ENCODE results near the gene RBKS. TPM values are rescaled to one million over a fixed set of nuclear protein-coding genes. Genes with fewer than 3 reads are reported as not detected.
A peak's percentile ranks its signal among the peaks of the same experiment; 100 is the strongest.

The RBKS gene
- total and polyA plus RNA-seq, 2 of the 13 experiments (the other 11 are each of a cell fraction or from before 2014, with no cell fraction given), result 7.7 to 8.3 TPM

GRCh38 chr2:27754138-27754588 is 136.0 kb downstream of the RBKS start (continued):
- TF ChIP-seq, protein P1, sequence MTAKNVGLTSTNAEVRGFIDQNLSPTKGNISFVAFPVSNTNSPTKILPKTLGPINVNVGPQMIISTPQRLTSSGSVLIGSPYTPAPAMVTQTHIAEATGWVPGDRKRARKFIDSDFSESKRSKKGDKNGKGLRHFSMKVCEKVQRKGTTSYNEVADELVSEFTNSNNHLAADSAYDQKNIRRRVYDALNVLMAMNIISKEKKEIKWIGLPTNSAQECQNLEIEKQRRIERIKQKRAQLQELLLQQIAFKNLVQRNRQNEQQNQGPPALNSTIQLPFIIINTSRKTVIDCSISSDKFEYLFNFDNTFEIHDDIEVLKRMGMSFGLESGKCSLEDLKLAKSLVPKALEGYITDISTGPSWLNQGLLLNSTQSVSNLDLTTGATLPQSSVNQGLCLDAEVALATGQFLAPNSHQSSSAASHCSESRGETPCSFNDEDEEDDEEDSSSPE (CRISPR knock-in tag; IDR thresholded peaks at IDR 0.05), result peak; percentile 33; the same call in 1 of the 2 replicates
- TF ChIP-seq ZNF781 (CRISPR knock-in tag; IDR thresholded peaks at IDR 0.05; ENCODE audit: borderline replicate concordance, not compliant biosample characterization) (no peak), MEIS2 (CRISPR knock-in tag; IDR thresholded peaks at IDR 0.05) (peak; percentile 56; the same call in 1 of the 2 replicates), SRY (CRISPR knock-in tag; IDR thresholded peaks at IDR 0.05) (0 out of 2 replicates have a peak, but pooled peaks have one; percentile 43), ZBTB3 (CRISPR knock-in tag; IDR thresholded peaks at IDR 0.05; ENCODE audit: borderline replicate concordance, low read depth) (no peak), ZNF660 (CRISPR knock-in tag; IDR thresholded peaks at IDR 0.05; ENCODE audit: borderline replicate concordance, low read depth) (no peak), ASH2L (IDR thresholded peaks at IDR 0.05; ENCODE audit: insufficient read length, low read depth, low read length) (no peak), JDP2 (CRISPR knock-in tag; IDR thresholded peaks at IDR 0.05; ENCODE audit: borderline replicate concordance) (no peak), SNRNP70 (IDR thresholded peaks at IDR 0.05; ENCODE audit: low read depth, low read length) (no peak), ZNF484 (CRISPR knock-in tag; IDR thresholded peaks at IDR 0.05; ENCODE audit: borderline replicate concordance, low read depth) (no peak), BORCS8-MEF2B (CRISPR knock-in tag; IDR thresholded peaks at IDR 0.05) (peak; percentile 37; the same call in 1 of the 2 replicates), ZNF598 (CRISPR knock-in tag; IDR thresholded peaks at IDR 0.05; ENCODE audit: borderline replicate concordance) (peak; percentile 66; the same call in 1 of the 2 replicates), ZNF792 (CRISPR knock-in tag; IDR thresholded peaks at IDR 0.05) (peak; percentile 47; the same call in 1 of the 2 replicates), GFI1 (CRISPR knock-in tag; IDR thresholded peaks at IDR 0.05; ENCODE audit: borderline replicate concordance) (peak; percentile 43; the same call in 1 of the 2 replicates), ZBTB1 (CRISPR knock-in tag; IDR thresholded peaks at IDR 0.05; ENCODE audit: borderline replicate concordance) (no peak), POLR2A (IDR thresholded peaks at IDR 0.05; ENCODE audit: insufficient read depth in 1 of 2, low read depth in 2 of 2, low read length in 2 of 2) (no peak), ZNF704 (CRISPR knock-in tag; IDR thresholded peaks at IDR 0.05; ENCODE audit: borderline replicate concordance) (no peak), ZC3H4 (CRISPR knock-in tag; IDR thresholded peaks at IDR 0.05; ENCODE audit: borderline replicate concordance) (peak; percentile 68; the same call in 1 of the 2 replicates), MAFG (CRISPR knock-in tag; IDR thresholded peaks at IDR 0.05) (no peak), RFXAP (CRISPR knock-in tag; IDR thresholded peaks at IDR 0.05; ENCODE audit: borderline replicate concordance) (no peak), SIN3B (IDR thresholded peaks at IDR 0.05; ENCODE audit: low read length) (0 out of 2 replicates have a peak, but pooled peaks have one; percentile 40), NCOA5 (CRISPR knock-in tag; IDR thresholded peaks at IDR 0.05) (no peak), ZSCAN31 (CRISPR knock-in tag; IDR thresholded peaks at IDR 0.05; ENCODE audit: low read depth) (no peak; the same call in 1 of the 2 replicates), GZF1 (CRISPR knock-in tag; IDR thresholded peaks at IDR 0.05) (no peak), CEBPG (CRISPR knock-in tag; IDR thresholded peaks at IDR 0.05) (peak; percentile 57; the same call in 1 of the 2 replicates), ATM (IDR thresholded peaks at IDR 0.05; ENCODE audit: borderline replicate concordance) (no peak), ZNF253 (CRISPR knock-in tag; IDR thresholded peaks at IDR 0.05; ENCODE audit: borderline replicate concordance) (no peak), RELA (CRISPR knock-in tag; IDR thresholded peaks at IDR 0.05) (no peak), STAT5B (CRISPR knock-in tag; IDR thresholded peaks at IDR 0.05) (no peak)
- TF ChIP-seq, protein P2, sequence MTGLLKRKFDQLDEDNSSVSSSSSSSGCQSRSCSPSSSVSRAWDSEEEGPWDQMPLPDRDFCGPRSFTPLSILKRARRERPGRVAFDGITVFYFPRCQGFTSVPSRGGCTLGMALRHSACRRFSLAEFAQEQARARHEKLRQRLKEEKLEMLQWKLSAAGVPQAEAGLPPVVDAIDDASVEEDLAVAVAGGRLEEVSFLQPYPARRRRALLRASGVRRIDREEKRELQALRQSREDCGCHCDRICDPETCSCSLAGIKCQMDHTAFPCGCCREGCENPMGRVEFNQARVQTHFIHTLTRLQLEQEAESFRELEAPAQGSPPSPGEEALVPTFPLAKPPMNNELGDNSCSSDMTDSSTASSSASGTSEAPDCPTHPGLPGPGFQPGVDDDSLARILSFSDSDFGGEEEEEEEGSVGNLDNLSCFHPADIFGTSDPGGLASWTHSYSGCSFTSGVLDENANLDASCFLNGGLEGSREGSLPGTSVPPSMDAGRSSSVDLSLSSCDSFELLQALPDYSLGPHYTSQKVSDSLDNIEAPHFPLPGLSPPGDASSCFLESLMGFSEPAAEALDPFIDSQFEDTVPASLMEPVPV (CRISPR knock-in tag; IDR thresholded peaks at IDR 0.05), result no peak

Measured in HepG2 (cell line).